Sigmoid colon (tissue), 3 donors: ENCODE data around the gene NHSL2.

Experiments used
- CTCF ChIP-seq, 4 experiments: fragments of 450-650 bp in 3 of 4; fragments of 200-600 bp in 1 of 4; IDR thresholded peaks; one replicate each; pipeline ENCODE4 v1.5.1; 2016 to 2019; ENCODE audit warnings: antibody characterized with exemption in 4 of 4, mild to moderate bottlenecking in 3 of 4, moderate library complexity in 2 of 4
- POLR2A ChIP-seq, 2 donors: fragments of 450-650 bp; IDR thresholded peaks; one replicate each; pipeline ENCODE4 v1.6.1; 2016; ENCODE audit warnings: antibody characterized with exemption in 2 of 2, mild to moderate bottlenecking in 2 of 2, moderate library complexity in 2 of 2

GRCh38 chrX:72132456-72132855 lies 221.8 kb downstream of the NHSL2 start:
- no peak for TF ChIP-seq POLR2A (IDR thresholded peaks at IDR 0.05)
- no peak for TF ChIP-seq CTCF (IDR thresholded peaks at IDR 0.05)
